ENCODE measurements around the gene ELFN1. TPM values are rescaled to one million over a fixed set of nuclear protein-coding genes. Genes with fewer than 3 reads are reported as not detected.

The ELFN1 gene
- total and polyA plus RNA-seq, 2 donors (not counting 3 experiments of a cell fraction or from before 2014, with no cell fraction given) = 0.37 to 1.0 TPM

DNA sequence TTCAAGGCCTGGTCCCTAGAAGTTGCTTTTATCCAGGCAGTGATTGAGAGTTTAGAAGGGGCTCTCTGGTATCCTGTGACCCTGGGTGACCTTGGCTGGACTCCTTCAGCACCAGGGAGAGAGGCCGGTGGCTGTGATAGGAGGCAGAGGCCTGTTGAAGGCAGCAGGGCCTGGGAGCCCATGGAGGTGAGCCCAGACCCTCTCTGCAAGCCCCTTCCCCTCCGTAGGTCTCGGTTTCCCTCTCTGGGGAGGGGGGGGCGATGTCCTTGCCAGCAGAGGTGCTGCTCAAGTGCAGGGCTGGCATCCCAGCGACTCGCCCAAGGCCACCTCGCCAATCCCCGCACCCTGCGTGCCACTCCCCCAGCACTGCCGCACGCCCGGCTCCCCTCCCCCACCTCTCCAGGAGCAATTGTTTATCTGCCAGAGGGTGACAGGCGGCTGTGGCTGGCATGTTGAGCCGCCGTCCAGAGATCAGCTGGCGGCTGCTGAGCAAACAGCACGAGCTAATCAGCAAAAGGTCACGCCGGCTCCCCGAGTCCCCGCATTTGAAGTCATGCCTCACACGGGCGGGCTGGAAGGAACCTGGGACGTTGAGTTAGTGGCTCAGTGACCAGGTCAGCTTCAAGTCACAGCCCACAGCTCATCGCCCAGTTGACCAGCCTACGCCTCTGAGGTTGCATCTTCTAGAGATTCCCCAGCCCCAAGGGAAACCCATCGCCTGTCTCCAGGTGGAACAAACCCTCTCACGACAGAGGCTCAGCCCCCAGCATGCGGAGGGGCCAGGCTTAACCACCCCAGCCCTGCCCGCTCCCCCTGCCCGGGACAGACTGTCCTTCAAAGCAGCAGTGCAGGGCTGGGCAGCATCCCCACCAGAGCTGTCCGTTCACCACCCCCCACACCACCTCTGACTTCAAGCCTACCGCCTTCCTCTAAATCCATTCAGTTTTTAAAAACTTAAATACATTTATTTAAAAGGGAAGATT is 43.7 kb downstream of the ELFN1 start:
- H3K4me1 ChIP-seq (ENCODE audit: control insufficient read depth, extremely low read depth, insufficient read depth, low read length) = no peaks in the 10 kb centered on the region
- FAIRE-seq (no peak), DNase-seq (ENCODE audit: low read depth, low spot score) (no peak)
- dilution Hi-C loops (cut with MboI; ENCODE audit: extremely low pct_ligation_motif_present, low sequenced_read_pairs) = no loop called here
- peaks cover 3% of the 10 kb centered on the region for H3K9me3 ChIP-seq (replicated peaks; ENCODE audit: control insufficient read depth, insufficient read depth, low read length)
- no peak for TF ChIP-seq EZH2 (IDR thresholded peaks at IDR 0.05; ENCODE audit: borderline replicate concordance, low read depth, low read length, severe bottlenecking)
- no peak for TF ChIP-seq POLR2AphosphoS5 (IDR thresholded peaks at IDR 0.05; ENCODE audit: insufficient read depth, low read depth, low read length)
- H3K9ac ChIP-seq (replicated peaks; ENCODE audit: extremely low read depth, insufficient read depth, low read length) = no peak overlapping the region
- H3K9me1 ChIP-seq (replicated peaks; ENCODE audit: control insufficient read depth, extremely low read depth, insufficient read depth, low read length) = no peaks in the 10 kb centered on the region
- no peak overlapping the region for H2AFZ ChIP-seq (ENCODE audit: low read depth, low read length)
- no peaks in the 10 kb centered on the region for H3K27me3 ChIP-seq (ENCODE audit: control insufficient read depth in 2 of 2, insufficient read depth in 2 of 2, low read length in 2 of 2)
- CTCF ChIA-PET = no interaction called here
- H3K4me3 ChIP-seq (replicated peaks in 1 of 3; ENCODE audit: insufficient read depth in 1 of 3, low read depth in 1 of 3, low read length in 3 of 3) = no peak overlapping the region
- H3K27ac ChIP-seq (ENCODE audit: insufficient read depth, low read depth, low read length) = no peak overlapping the region
- no peak overlapping the region for H3K4me2 ChIP-seq (ENCODE audit: insufficient read depth, low read length)
- intact Hi-C loops (cut with micrococcal nuclease) = no loop called here
- H3K79me2 ChIP-seq (ENCODE audit: control insufficient read depth, insufficient read depth, low read length) = no peaks in the 10 kb centered on the region
- H3K36me3 ChIP-seq (ENCODE audit: control insufficient read depth in 2 of 2, extremely low read depth in 1 of 2, insufficient read depth in 2 of 2, low read length in 2 of 2) = no peaks in the 10 kb centered on the region
- POLR2A ChIA-PET = no interaction called here
- no TSS peak for BruUV-seq (replicated peaks)
- no peaks in the 10 kb centered on the region for H4K20me1 ChIP-seq (replicated peaks; ENCODE audit: control insufficient read depth, extremely low read depth, insufficient read depth, low read length)

DNA sequence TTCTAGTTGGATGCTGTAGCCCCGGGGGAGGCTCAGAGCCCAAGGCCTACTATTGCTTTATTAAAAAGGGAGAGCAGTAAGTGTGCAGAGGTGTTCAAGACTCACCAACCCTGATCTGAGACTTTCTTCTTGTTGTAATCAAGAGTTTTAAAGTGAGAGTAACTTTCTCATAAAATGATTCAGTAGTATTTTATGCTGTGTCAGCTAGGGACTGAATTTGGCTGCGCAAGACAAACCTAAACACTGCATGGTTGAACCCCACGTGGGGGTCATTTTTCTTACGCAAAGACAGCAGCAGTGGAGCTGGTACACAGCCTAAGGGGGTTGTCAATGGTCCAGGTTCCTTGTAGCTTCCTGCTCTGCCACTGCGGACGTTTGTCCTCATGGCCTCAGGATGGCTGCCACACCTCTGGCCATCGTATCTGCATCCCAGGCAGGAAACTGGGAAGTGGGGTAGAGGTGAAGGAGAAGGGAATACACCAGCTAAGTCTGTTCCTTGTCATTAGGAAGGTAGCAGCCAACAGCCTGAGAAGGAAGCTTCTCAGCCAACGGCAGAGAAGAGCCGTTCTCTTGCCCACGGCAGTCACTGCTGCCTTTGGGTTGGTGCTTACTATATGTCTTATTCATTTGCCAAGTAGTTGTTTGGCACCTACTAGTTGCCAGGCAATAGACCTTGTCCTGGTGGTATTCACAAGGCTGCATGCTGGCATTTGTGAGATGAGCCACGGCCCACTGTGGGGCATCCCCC is 44.7 kb downstream of the ELFN1 start:
- H3K4me1 ChIP-seq (ENCODE audit: control insufficient read depth, extremely low read depth, insufficient read depth, low read length) = no peaks in the 10 kb centered on the region
- ChIA-PET CTCF (no interaction called here), POLR2A (no interaction called here)
- no peak for TF ChIP-seq JUN (IDR thresholded peaks at IDR 0.05; ENCODE audit: borderline replicate concordance, insufficient read depth, insufficient read length, low read depth)
- TF ChIP-seq, protein P1, sequence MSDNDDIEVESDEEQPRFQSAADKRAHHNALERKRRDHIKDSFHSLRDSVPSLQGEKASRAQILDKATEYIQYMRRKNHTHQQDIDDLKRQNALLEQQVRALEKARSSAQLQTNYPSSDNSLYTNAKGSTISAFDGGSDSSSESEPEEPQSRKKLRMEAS (IDR thresholded peaks at IDR 0.05; ENCODE audit: insufficient read depth, insufficient read length) = no peak
- no peak for TF ChIP-seq EZH2 (IDR thresholded peaks at IDR 0.05; ENCODE audit: borderline replicate concordance, low read depth, low read length, severe bottlenecking)
- TF ChIP-seq GATA2 (IDR thresholded peaks at IDR 0.05; ENCODE audit: insufficient read depth, insufficient read length, low read depth, low read length) = no peak
- TF ChIP-seq POLR2A (IDR thresholded peaks at IDR 0.05; ENCODE audit: low read depth, low read length) = no peak
- no peak for TF ChIP-seq MYC (IDR thresholded peaks at IDR 0.05; ENCODE audit: low read depth, low read length)
- TF ChIP-seq POLR2AphosphoS5 (IDR thresholded peaks at IDR 0.05; ENCODE audit: insufficient read depth, low read depth, low read length) = no peak
- TF ChIP-seq, protein P2, sequence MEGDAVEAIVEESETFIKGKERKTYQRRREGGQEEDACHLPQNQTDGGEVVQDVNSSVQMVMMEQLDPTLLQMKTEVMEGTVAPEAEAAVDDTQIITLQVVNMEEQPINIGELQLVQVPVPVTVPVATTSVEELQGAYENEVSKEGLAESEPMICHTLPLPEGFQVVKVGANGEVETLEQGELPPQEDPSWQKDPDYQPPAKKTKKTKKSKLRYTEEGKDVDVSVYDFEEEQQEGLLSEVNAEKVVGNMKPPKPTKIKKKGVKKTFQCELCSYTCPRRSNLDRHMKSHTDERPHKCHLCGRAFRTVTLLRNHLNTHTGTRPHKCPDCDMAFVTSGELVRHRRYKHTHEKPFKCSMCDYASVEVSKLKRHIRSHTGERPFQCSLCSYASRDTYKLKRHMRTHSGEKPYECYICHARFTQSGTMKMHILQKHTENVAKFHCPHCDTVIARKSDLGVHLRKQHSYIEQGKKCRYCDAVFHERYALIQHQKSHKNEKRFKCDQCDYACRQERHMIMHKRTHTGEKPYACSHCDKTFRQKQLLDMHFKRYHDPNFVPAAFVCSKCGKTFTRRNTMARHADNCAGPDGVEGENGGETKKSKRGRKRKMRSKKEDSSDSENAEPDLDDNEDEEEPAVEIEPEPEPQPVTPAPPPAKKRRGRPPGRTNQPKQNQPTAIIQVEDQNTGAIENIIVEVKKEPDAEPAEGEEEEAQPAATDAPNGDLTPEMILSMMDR (IDR thresholded peaks at IDR 0.05; ENCODE audit: extremely low read depth in 1 of 2, insufficient read depth in 1 of 2, low read depth in 1 of 2, low read length in 2 of 2) = no peak
- no peak for TF ChIP-seq FOS (IDR thresholded peaks at IDR 0.05; ENCODE audit: borderline replicate concordance, insufficient read depth, low read length)
- no peak overlapping the region for H3K27ac ChIP-seq (ENCODE audit: insufficient read depth, low read depth, low read length)
- no peaks in the 10 kb centered on the region for H3K79me2 ChIP-seq (ENCODE audit: control insufficient read depth, insufficient read depth, low read length)
- BruUV-seq (replicated peaks) = no TSS peak
- H3K9ac ChIP-seq (replicated peaks; ENCODE audit: extremely low read depth, insufficient read depth, low read length) = no peak overlapping the region
- no peaks in the 10 kb centered on the region for H3K36me3 ChIP-seq (ENCODE audit: control insufficient read depth in 2 of 2, extremely low read depth in 1 of 2, insufficient read depth in 2 of 2, low read length in 2 of 2)
- no peak for FAIRE-seq
- no peaks in the 10 kb centered on the region for H3K9me1 ChIP-seq (replicated peaks; ENCODE audit: control insufficient read depth, extremely low read depth, insufficient read depth, low read length)
- no peak overlapping the region for H3K4me2 ChIP-seq (ENCODE audit: insufficient read depth, low read length)
- no peak overlapping the region for H3K4me3 ChIP-seq (replicated peaks in 1 of 3; ENCODE audit: insufficient read depth in 1 of 3, low read depth in 1 of 3, low read length in 3 of 3)
- H2AFZ ChIP-seq (ENCODE audit: low read depth, low read length) = no peak overlapping the region
- no peaks in the 10 kb centered on the region for H3K27me3 ChIP-seq (ENCODE audit: control insufficient read depth in 2 of 2, insufficient read depth in 2 of 2, low read length in 2 of 2)
- H3K9me3 ChIP-seq (replicated peaks; ENCODE audit: control insufficient read depth, insufficient read depth, low read length) = no peaks in the 10 kb centered on the region
- H4K20me1 ChIP-seq (replicated peaks; ENCODE audit: control insufficient read depth, extremely low read depth, insufficient read depth, low read length) = no peaks in the 10 kb centered on the region
- dilution Hi-C loops (cut with MboI; ENCODE audit: extremely low pct_ligation_motif_present, low sequenced_read_pairs) (no loop called here), intact Hi-C loops (cut with micrococcal nuclease) (no loop called here)
- DNase-seq (ENCODE audit: low read depth, low spot score) = no peak

Data from endothelial cell of umbilical vein (primary cell).